OCI-LY3 (cell line): ENCODE results near the gene C3orf52.
"Not testable (repeated sequence)": the region's sequence is repeated elsewhere in the genome, so short reads cannot be mapped to it uniquely, and the experiment has no call there.

Experiments used
- EZH2phosphoT487 ChIP-seq: fragments of 200-600 bp; shearing (Covaris generic); IDR thresholded peaks from 2 replicates; pipeline ENCODE4 v1.6.1; 2018; ENCODE audit warnings: antibody characterized with exemption, mixed run types, low read depth
- TF ChIP-seq, protein P1 (sequence below): fragments of 200-600, 300-600 bp; sonication (generic); IDR thresholded peaks from 2 replicates; pipeline ENCODE4 v1.5.1; 2014; ENCODE audit warnings: antibody characterized with exemption, low read length, low read depth

DNA sequence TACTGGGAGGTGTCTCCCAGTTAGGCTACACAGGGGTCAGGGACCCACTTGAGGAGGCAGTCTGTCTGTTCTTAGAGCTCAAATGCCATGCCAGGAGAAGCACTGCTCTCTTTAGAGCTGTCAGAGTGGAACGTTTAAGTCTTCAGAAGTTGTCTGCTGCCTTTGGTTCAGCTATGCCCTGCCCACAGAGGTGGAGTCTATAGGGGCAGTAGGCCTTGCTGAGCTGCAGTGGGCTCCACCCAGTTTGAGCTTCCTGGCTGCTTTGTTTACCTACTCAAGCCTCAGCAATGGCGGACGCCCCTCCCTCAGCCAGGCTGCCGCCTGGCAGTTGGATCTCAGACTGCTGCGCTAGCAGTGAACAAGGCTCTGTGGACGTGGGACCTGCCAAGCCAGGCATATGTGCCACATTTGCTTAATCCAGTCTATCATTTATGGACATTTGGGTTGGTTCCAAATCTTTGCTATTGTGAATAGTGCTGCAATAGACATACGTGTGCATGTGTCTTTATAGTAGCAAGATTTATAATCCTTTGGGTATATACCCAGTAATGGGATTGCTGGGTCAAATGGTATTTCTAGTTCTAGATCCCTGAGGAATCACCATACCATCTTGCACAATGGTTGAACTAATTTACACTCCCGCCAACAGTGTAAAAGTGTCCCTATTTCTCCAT, 13.7 kb upstream of the C3orf52 start:
- TF ChIP-seq, protein P1, sequence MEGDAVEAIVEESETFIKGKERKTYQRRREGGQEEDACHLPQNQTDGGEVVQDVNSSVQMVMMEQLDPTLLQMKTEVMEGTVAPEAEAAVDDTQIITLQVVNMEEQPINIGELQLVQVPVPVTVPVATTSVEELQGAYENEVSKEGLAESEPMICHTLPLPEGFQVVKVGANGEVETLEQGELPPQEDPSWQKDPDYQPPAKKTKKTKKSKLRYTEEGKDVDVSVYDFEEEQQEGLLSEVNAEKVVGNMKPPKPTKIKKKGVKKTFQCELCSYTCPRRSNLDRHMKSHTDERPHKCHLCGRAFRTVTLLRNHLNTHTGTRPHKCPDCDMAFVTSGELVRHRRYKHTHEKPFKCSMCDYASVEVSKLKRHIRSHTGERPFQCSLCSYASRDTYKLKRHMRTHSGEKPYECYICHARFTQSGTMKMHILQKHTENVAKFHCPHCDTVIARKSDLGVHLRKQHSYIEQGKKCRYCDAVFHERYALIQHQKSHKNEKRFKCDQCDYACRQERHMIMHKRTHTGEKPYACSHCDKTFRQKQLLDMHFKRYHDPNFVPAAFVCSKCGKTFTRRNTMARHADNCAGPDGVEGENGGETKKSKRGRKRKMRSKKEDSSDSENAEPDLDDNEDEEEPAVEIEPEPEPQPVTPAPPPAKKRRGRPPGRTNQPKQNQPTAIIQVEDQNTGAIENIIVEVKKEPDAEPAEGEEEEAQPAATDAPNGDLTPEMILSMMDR, result not testable (repeated sequence)
- TF ChIP-seq EZH2phosphoT487, result not testable (repeated sequence)
